HG02938 (cell line): ENCODE measurements around the gene SLC25A53.
"Not testable (repeated sequence)": the region's sequence is repeated elsewhere in the genome, so short reads cannot be mapped to it uniquely, and the experiment has no call there.

Experiments
- ATAC-seq: cut with Tn5 transposase; IDR thresholded peaks from one replicate; pipeline ENCODE4 v1.9.1; 2021; ENCODE audit warnings: mild to moderate bottlenecking, moderate library complexity; ENCODE audit not compliant: unreplicated experiment

The SLC25A53 gene

DNA sequence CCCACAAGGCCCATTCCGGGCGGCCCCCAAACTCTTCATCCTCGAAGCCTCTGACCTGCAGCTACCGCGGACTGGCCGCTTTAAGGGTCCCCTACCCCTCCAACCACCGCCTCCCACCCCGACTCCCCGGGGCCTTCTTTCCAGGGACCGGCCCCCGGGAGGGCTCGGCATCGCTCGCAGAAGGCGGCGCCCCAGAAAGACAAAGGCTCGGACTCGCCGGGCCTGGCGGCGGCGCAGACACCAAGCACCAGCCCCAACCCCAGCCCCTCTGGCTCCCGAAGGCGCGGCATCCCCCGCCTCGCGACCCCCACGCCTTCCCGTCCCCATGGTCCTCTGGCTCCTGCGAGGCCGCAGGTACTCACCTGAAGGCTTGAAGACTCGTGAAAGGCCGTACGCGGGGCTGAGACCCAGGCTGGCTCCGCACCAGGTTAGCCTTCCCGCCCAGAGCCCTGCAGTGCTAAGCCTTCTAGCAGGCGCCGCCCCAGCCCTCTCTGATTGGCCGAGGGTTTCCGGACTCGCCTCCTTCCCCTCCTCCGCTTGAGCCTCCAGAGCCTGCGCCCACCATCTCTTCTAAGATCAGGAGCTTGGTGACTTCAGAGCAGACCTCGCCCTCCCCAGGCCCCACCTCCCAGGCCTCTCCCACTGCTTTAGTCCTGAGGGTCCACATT is 80.9 kb downstream of the SLC25A53 start, which contains the start of gene TMSB15C:
TMSB15C (minus strand) TSS at position 459 of the 668 bp plus-strand sequence.
- ATAC-seq, result peak; percentile 97

DNA sequence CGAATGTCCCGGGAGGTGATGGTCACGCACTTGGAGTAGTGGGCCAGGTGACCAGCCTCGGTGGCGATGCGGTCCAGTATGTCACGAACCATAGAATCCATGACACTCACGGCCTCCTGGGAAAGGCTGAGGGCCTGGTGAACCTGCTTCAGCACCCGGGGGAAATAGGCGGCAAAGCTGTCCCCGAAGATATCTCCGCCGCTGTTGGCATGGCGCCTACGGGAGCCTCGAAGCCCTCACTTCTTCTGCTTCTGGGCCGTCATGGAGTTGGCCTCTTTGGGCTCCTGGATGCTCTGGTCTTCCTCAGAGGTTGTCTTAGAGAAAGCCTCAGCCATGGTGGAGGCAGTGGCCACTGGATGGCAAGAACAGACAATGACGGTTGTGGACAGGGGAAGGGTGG is 94.2 kb downstream of the SLC25A53 start:
- not testable (repeated sequence) for ATAC-seq

DNA sequence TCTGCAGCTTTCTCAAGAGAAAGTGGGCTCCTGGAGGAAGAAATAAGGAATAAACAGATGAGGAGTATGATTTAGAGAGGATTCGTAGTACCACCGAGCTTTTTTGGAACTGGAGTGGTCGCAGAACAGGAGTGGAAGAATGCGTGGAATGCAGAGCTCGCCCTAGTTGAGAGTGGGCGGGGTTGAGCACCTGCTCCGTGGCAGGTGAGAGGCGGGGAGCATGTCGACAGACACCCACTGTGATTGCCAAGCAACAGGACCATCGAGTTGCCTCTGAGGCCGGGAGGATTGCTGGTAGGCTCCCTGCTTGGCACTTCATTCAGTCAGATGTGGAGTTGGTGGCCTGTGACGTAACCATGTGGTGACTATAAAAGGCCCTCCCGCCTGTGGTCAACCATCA is 101.9 kb downstream of the SLC25A53 start:
- ATAC-seq, result not testable (repeated sequence)
